Measurements from ENCODE around the gene HSPB3.

GRCh38 chr5:54492178-54492577, 36.7 kb downstream of the HSPB3 start:
- TF ChIP-seq, protein P1, sequence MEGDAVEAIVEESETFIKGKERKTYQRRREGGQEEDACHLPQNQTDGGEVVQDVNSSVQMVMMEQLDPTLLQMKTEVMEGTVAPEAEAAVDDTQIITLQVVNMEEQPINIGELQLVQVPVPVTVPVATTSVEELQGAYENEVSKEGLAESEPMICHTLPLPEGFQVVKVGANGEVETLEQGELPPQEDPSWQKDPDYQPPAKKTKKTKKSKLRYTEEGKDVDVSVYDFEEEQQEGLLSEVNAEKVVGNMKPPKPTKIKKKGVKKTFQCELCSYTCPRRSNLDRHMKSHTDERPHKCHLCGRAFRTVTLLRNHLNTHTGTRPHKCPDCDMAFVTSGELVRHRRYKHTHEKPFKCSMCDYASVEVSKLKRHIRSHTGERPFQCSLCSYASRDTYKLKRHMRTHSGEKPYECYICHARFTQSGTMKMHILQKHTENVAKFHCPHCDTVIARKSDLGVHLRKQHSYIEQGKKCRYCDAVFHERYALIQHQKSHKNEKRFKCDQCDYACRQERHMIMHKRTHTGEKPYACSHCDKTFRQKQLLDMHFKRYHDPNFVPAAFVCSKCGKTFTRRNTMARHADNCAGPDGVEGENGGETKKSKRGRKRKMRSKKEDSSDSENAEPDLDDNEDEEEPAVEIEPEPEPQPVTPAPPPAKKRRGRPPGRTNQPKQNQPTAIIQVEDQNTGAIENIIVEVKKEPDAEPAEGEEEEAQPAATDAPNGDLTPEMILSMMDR (conservative IDR thresholded peaks at IDR 0.05; ENCODE audit: low read depth, low read length), result no peak
- no peak for TF ChIP-seq EZH2 (IDR thresholded peaks at IDR 0.05; ENCODE audit: low read length, unreplicated experiment)
